Adipocyte (in vitro differentiated cells): ENCODE measurements around the gene NCKAP5.
"Not testable (repeated sequence)": the region's sequence is repeated elsewhere in the genome, so short reads cannot be mapped to it uniquely, and the experiment has no call there.

Experiments used
- DNase-seq: peaks from one replicate; pipeline ENCODE4 v3.0.0-alpha.2; 2015; ENCODE audit warnings: low read depth
- H3K27me3 ChIP-seq: replicated peaks from 2 replicates; pipeline ENCODE4 v1.7.0; 2013; ENCODE audit warnings: mild to moderate bottlenecking, low read length, moderate library complexity; ENCODE audit not compliant: control insufficient read depth, insufficient read depth
- H3K36me3 ChIP-seq: 2 replicates; pipeline ENCODE4 v1.7.0; 2013; ENCODE audit warnings: low read length, mild to moderate bottlenecking, moderate library complexity; ENCODE audit not compliant: control insufficient read depth, insufficient read depth, severe bottlenecking
- H3K4me1 ChIP-seq: 2 replicates; pipeline ENCODE4 v1.7.0; 2013; ENCODE audit warnings: mild to moderate bottlenecking, low read length, moderate library complexity; ENCODE audit not compliant: control insufficient read depth, insufficient read depth
- H3K4me3 ChIP-seq: 2 replicates; pipeline ENCODE4 v1.7.0; 2013; ENCODE audit warnings: mild to moderate bottlenecking, low read length, moderate library complexity
- H3K9ac ChIP-seq: 2 replicates; pipeline ENCODE4 v1.7.0; 2013; ENCODE audit warnings: mild to moderate bottlenecking, low read length, moderate library complexity
- H3K9me3 ChIP-seq: 2 replicates; pipeline ENCODE4 v1.7.0; 2013; ENCODE audit warnings: mild to moderate bottlenecking, low read length, moderate library complexity; ENCODE audit not compliant: control insufficient read depth

Gene NCKAP5

DNA sequence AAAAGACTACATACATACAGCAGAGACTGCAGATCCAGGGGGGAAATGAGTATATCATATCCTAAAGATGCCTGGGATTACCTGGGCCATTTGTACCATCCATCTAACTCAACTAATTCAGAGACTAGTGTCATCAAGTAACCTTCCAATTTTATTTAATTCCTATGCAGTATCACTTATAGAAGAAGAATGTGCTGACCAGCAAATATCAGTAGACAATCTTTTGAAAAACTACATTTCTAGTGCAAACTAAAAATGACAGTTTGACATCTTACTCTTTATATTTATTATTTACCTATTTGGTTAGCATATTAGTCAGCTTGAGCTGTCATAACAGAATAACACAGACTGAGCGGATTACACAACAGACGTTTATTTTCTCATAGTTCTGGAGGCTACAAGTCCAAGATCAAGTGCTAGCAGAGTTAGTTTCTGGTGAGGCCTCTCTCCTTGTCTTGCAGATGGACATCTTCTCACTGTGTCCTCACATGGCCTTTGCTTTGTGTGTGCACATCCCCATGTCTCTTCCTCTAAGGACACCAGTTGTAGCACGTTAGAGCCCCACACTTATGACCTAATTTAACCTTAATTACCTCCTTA, 47.0 kb downstream of the NCKAP5 start:
- H3K9me3 ChIP-seq = no peaks in the 10 kb centered on the region
- H3K4me1 ChIP-seq = no peaks in the 10 kb centered on the region
- H3K36me3 ChIP-seq = no peaks in the 10 kb centered on the region
- no peak overlapping the region for H3K9ac ChIP-seq
- no peak overlapping the region for H3K4me3 ChIP-seq
- H3K27me3 ChIP-seq = no peaks in the 10 kb centered on the region
- DNase-seq = peak; percentile 15

DNA sequence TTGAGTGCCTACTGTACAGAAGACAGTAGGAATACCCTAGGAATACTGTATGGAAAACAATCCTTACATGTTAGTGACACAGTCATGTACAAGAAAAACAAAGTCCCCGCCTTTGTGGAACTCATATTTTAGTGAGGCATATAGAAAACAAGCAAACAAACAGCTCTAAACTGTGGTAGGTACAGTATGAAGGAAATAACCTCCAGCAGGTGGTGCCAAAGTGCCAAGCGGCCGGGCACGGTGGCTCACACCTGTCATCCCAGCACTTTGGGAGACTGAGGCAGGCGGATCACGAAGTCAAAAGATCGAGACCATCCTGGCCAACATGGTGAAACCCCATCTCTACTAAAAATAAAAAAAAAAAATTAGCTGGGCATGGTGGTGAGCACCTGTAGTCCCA, 48.6 kb downstream of the NCKAP5 start:
- H3K4me3 ChIP-seq, DNase-seq, H3K36me3 ChIP-seq, H3K9me3 ChIP-seq, H3K9ac ChIP-seq, H3K27me3 ChIP-seq, H3K4me1 ChIP-seq: not testable (repeated sequence)

DNA sequence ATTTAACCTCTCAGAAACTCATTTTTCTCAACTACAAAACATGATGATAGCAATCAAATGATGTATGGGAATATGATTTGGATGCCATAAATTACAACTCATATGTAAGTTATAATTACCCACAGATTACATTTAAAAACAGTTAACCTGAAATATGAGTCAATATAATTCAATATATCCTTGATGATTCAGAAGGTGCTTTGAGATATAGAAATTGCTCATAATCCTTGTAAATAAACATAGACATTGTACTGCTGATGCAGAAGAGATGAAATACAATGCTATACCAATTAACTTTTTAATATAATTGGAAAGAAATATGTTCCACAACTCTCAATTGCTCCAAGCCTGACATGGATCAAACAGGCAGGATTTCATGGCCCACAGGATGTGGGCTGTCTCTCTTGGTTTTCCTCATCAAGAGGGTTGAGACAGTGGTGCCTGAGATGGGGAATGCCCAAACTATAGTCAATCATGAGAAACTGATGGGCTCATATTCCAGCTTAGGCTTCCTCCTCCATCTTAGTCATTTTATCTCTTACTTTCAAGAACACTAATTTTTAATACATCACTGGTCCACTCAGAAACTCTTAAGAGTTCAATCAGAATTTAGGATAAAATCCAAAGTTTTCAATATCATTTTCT, 49.4 kb downstream of the NCKAP5 start:
- H3K4me1 ChIP-seq = no peaks in the 10 kb centered on the region
- DNase-seq = no peak
- H3K4me3 ChIP-seq = no peak overlapping the region
- no peaks in the 10 kb centered on the region for H3K9me3 ChIP-seq
- no peaks in the 10 kb centered on the region for H3K27me3 ChIP-seq
- H3K36me3 ChIP-seq = no peaks in the 10 kb centered on the region
- no peak overlapping the region for H3K9ac ChIP-seq

DNA sequence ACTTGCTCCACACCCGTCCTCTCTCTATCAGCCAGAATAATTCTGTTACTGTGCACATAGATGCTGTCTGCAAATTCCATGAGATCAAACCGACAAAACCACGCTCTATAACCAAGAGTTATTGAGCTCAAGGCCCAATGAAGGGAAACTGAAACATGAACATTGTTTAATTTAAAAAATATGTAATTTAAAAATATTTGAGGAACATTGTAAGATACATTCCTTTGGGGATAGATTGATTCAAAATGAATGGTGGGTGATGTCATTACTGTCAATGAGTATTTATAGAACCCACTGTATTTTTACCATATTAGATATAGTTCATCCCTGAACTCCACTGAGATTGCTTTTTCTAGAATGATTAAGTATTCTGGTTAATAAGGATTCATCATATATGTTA, 50.4 kb downstream of the NCKAP5 start:
- Histone ChIP-seq H3K9me3 (no peaks in the 10 kb centered on the region), H3K9ac (no peak overlapping the region), H3K36me3 (no peaks in the 10 kb centered on the region), H3K4me1 (no peaks in the 10 kb centered on the region), H3K4me3 (no peak overlapping the region), H3K27me3 (no peaks in the 10 kb centered on the region)
- no peak for DNase-seq

DNA sequence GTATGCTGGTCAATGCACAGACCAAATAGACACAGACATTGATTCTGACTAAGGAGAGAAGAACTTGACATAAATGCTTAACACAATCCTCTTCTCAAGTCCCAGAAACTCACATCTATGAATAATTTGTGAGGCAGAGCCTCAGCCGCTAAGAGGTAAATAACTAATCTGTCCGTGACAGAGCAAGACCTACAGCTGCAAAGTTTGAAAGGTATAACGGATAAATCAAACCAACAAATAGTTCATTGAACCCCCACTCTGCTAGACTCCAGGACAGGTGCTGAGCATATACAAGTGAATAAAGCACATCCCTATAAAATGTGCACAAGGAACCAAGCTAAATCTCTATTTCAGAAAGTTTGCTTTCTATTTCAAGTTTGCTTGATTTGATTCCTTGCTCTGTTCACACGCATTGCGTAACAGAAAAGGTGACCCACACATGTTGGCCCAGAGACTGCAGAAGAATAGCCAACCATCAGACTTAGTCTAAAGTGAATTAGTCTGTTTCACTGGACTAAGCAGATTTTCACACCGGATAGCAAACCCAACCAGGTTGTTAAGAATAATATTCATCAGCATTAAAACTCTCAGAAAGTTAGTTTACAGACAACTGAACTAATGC, 51.7 kb downstream of the NCKAP5 start:
- no peaks in the 10 kb centered on the region for H3K4me1 ChIP-seq
- H3K9ac ChIP-seq = no peak overlapping the region
- DNase-seq = no peak
- no peak overlapping the region for H3K4me3 ChIP-seq
- H3K36me3 ChIP-seq = no peaks in the 10 kb centered on the region
- H3K9me3 ChIP-seq = no peaks in the 10 kb centered on the region
- no peaks in the 10 kb centered on the region for H3K27me3 ChIP-seq

DNA sequence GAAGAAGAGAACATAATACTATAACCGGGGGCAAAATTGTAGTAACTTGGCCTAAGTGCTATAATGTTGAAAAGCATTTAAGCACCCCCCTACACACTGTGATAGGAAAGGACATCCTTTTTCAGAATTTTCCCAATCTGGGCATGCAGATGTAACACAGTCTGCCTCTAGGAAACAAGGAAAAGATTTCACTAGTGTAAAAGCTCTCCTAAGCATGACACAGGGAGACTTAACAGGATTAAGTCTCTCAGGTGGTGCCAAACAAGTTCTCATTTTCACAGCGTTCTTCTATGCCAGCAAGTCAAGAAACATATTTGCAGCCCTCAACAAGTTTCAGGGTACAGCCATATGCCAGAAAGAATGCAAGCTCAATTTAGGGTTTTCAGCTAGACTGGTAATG, 53.0 kb downstream of the NCKAP5 start:
- Histone ChIP-seq H3K36me3 (no peaks in the 10 kb centered on the region), H3K9me3 (no peaks in the 10 kb centered on the region), H3K4me3 (no peak overlapping the region), H3K9ac (no peak overlapping the region), H3K4me1 (no peaks in the 10 kb centered on the region), H3K27me3 (no peaks in the 10 kb centered on the region)
- no peak for DNase-seq

DNA sequence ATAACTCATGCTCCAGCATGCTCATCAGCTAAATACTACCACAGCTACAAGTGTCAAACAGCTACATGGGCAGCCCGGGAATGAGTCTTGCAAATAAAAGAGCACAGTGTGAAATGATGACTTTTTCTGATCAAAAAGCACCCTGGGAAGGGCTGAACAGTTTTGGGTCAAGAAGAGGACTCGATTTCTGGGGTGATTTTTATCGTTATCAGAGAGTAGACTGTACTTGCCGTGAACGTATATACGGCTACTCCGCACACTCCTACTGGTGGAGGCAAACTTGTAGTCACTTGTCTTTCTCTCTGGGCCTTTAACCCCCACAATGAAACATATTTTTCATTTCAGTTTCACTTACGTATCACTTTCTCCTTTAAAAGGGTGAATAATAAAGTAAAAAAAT, 54.4 kb downstream of the NCKAP5 start:
- H3K4me3 ChIP-seq = no peak overlapping the region
- H3K9me3 ChIP-seq = no peaks in the 10 kb centered on the region
- H3K9ac ChIP-seq = no peak overlapping the region

DNA sequence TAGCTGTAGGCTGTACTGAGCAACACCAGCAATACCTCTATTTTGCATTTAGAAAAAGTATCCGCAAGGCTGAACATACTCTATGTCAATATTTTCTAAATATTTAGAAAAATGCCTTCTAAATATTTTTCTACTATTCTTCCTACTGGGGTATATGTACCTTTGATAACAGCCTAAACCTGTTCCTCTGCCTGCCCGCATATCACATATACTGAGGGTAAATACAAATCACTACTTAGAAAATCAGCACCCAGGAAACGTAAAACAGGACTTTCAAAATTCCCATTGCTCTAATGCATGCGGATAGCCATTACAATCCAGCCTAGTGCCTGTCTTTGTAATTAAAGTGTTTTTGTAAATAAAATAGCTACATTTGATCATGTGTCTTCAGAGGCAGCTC, 56.1 kb downstream of the NCKAP5 start:
- Histone ChIP-seq H3K4me1 (no peaks in the 10 kb centered on the region), H3K27me3 (no peaks in the 10 kb centered on the region), H3K4me3 (no peak overlapping the region), H3K9me3 (no peaks in the 10 kb centered on the region), H3K9ac (no peak overlapping the region), H3K36me3 (no peaks in the 10 kb centered on the region)
- DNase-seq = no peak

More for the DNA sequence above, 54.4 kb downstream of the NCKAP5 start:
- no peaks in the 10 kb centered on the region for H3K4me1 ChIP-seq
- H3K36me3 ChIP-seq = no peaks in the 10 kb centered on the region
- no peaks in the 10 kb centered on the region for H3K27me3 ChIP-seq
- no peak for DNase-seq

DNA sequence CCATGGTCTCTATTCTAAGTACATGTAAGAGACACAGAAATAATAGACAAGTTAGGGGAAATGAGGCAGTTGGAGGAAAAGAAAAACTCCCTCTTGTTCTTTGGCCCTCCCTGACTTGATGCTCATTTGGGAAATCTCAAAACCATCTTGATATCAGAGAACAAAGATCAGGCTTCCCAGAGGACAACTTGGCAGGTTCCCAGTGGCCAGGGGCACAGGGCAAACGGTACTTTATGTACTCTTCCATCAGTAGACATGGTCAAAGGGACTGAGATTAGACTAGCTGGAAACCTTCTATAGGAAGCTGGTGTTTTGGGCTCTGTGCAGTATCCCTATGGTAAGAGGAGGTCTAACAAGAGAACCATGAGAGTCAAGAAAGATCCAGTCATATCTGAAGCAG, 56.6 kb downstream of the NCKAP5 start:
- no peaks in the 10 kb centered on the region for H3K36me3 ChIP-seq
- no peak for DNase-seq
- no peaks in the 10 kb centered on the region for H3K9me3 ChIP-seq

DNA sequence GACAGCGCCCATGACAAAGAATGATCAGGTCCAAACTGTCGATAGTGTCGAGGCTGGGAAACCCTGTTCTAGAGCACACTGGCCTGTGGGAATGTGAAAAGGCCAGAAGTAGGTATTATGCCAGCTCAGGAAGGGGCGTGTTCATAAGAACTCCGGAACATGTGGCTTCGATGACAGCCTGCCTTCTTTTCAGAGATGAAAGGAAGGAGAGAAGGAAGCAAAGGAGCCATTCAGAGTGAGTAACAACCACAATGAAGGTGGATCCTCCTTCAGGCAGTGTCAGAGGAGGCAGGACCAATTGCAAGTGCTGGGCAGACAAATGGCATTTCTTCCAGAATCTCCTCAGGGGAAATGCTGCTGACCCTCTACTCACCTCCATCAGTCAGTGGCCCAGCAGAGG, 58.5 kb downstream of the NCKAP5 start:
- no peaks in the 10 kb centered on the region for H3K27me3 ChIP-seq
- no peak overlapping the region for H3K4me3 ChIP-seq
- no peaks in the 10 kb centered on the region for H3K9me3 ChIP-seq
- no peaks in the 10 kb centered on the region for H3K4me1 ChIP-seq
- H3K36me3 ChIP-seq = no peaks in the 10 kb centered on the region
- no peak overlapping the region for H3K9ac ChIP-seq
- no peak for DNase-seq

More for the DNA sequence above, 56.6 kb downstream of the NCKAP5 start:
- no peaks in the 10 kb centered on the region for H3K4me1 ChIP-seq
- H3K27me3 ChIP-seq = no peaks in the 10 kb centered on the region
- no peak overlapping the region for H3K9ac ChIP-seq
- H3K4me3 ChIP-seq = no peak overlapping the region

DNA sequence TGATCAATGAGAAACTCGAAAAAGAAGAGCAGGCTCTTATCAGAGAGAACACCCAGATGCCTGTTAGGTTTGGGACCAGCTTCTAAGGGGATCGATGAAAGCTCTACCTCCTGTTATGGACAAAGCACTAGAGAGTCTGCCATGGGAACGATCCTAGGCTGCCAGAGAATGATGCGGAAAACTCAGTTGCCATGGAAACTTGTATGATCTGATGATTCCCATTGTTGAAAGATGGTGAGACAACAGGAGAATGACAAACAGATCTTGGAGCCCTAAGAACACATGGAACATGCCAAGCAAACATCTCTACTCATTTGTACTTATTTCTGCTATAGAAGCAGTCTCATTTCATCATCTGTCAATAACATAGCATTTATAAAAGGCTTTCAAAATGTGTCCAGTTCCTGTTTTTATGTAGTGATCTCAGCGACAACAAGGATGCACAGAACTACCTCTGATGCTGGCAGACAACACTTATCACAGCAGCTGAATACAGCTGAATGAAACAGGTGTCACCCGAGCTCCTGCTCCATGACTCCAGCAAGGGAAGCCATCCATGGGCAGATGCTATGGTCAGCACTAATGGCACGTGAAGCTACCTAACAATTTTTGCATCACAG, 59.6 kb downstream of the NCKAP5 start:
- Histone ChIP-seq H3K9ac (no peak overlapping the region), H3K36me3 (no peaks in the 10 kb centered on the region), H3K4me3 (no peak overlapping the region)

More for the DNA sequence above, 59.6 kb downstream of the NCKAP5 start:
- H3K4me1 ChIP-seq = no peaks in the 10 kb centered on the region
- H3K27me3 ChIP-seq = no peaks in the 10 kb centered on the region
- no peaks in the 10 kb centered on the region for H3K9me3 ChIP-seq
- DNase-seq = no peak
